PC-3 (cell line): ENCODE measurements around the gene BRD9.

Source experiments
- EZH2 ChIP-seq: fragments of 300-600 bp; sonication (generic); IDR thresholded peaks from one replicate; pipeline ENCODE4 v1.6.1; 2017; ENCODE audit warnings: antibody characterized with exemption, mild to moderate bottlenecking, low read length; ENCODE audit not compliant: unreplicated experiment
- EZH2phosphoT487 ChIP-seq: fragments of 300-600 bp; sonication (generic); IDR thresholded peaks from 2 replicates; pipeline ENCODE4 v1.6.1; 2018; ENCODE audit warnings: mild to moderate bottlenecking, antibody characterized with exemption, low read length, borderline replicate concordance
- TF ChIP-seq, protein P1 (sequence below): fragments of 300-600 bp; sonication (generic); conservative IDR thresholded peaks from 2 replicates; pipeline ENCODE4 v1.5.1; 2017; ENCODE audit warnings: antibody characterized with exemption, low read depth, mild to moderate bottlenecking, low read length

DNA sequence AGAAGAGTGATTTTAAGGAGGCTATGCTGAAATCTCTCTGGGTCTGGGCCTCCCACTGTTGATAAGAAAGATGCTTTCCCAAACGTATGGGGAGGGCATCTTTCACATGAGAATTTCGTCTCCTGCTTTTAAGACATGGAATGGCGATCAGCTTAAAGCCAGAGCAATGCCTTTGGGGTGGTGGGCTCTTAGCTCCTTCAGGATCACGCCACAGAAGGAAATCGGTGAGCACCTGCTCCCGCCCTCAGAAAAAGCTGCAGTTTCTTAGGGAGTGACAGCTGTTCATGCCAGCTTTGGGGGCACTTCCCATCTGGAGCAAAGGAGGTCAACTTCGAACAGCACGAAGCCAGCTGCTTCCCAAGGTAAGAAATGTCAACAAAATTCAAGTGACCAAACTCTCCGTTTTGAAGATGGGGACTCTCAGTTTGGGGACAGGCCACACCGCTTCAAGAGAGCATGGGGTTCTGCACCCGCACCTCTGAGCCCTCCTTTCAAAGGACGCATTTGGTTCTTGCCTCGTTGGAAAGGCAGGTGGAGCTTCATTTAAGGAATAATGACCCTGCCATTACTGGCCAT is 39.1 kb upstream of the BRD9 start:
- TF ChIP-seq, protein P1, sequence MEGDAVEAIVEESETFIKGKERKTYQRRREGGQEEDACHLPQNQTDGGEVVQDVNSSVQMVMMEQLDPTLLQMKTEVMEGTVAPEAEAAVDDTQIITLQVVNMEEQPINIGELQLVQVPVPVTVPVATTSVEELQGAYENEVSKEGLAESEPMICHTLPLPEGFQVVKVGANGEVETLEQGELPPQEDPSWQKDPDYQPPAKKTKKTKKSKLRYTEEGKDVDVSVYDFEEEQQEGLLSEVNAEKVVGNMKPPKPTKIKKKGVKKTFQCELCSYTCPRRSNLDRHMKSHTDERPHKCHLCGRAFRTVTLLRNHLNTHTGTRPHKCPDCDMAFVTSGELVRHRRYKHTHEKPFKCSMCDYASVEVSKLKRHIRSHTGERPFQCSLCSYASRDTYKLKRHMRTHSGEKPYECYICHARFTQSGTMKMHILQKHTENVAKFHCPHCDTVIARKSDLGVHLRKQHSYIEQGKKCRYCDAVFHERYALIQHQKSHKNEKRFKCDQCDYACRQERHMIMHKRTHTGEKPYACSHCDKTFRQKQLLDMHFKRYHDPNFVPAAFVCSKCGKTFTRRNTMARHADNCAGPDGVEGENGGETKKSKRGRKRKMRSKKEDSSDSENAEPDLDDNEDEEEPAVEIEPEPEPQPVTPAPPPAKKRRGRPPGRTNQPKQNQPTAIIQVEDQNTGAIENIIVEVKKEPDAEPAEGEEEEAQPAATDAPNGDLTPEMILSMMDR = no peak
- no peak for TF ChIP-seq EZH2phosphoT487
- TF ChIP-seq EZH2 = no peak
